Cardiac muscle cell (in vitro differentiated cells and primary cell): ENCODE data around the gene FRAS1. TPM values are rescaled to one million over a fixed set of nuclear protein-coding genes. Genes with fewer than 3 reads are reported as not detected.

Experiments
- DNase-seq, 2 donors: peaks; one replicate each; pipeline versions ENCODE4 v3.0.0 to v3.0.0-alpha.2; 2010 to 2017; ENCODE audit warnings: low read depth in 1 of 2, low spot score in 1 of 2
- H3K27ac ChIP-seq: fragments of 200-600 bp; sonication (generic); 2 replicates; pipeline ENCODE4 v1.5.1; 2016
- H3K27me3 ChIP-seq: fragments of 200-600 bp; sonication (generic); 2 replicates; pipeline ENCODE4 v1.6.0; 2016; ENCODE audit warnings: control low read depth
- H3K36me3 ChIP-seq: fragments of 200-600 bp; sonication (generic); 2 replicates; pipeline ENCODE4 v1.5.1; 2016; ENCODE audit warnings: control low read depth
- H3K4me1 ChIP-seq: fragments of 200-600 bp; sonication (generic); 2 replicates; pipeline ENCODE4 v1.8.1; 2017; ENCODE audit warnings: low read depth, mild to moderate bottlenecking, mixed run types
- H3K4me3 ChIP-seq: fragments of 200-600 bp; sonication (generic); 2 replicates; pipeline ENCODE4 v1.5.1; 2016; ENCODE audit warnings: mild to moderate bottlenecking
- H3K9me3 ChIP-seq: fragments of 200-600 bp; sonication (generic); 2 replicates; pipeline ENCODE4 v1.5.1; 2017; ENCODE audit warnings: low read depth, mild to moderate bottlenecking, control low read depth
- CTCF ChIP-seq: IDR thresholded peaks from 2 replicates; pipeline ENCODE4 v1.5.1; 2012; ENCODE audit warnings: low read depth, mild to moderate bottlenecking, low read length
- polyA plus RNA-seq: library from polyadenylated mRNA; unstranded; fragments of >200 nt; fragmentation: Nextera tagmentation; extraction: Ambion mirVana; gene quantifications from 2 replicates; pipeline ENCODE4 v1.2.1, GENCODE V29; 2016
- total RNA-seq: library from RNA; depleted of rRNA; stranded (reverse); fragments of >200 nt; gene quantifications from 2 replicates; pipeline ENCODE4 v1.2.3, GENCODE V29; 2016

FRAS1 gene
- total and polyA plus RNA-seq, 2 experiments from 2014 or later: 4.4 to 20.4 TPM

- no peaks in the 10 kb centered on the region for H3K9me3 ChIP-seq
- no peak for TF ChIP-seq CTCF
- peaks cover 15% of the 10 kb centered on the region for H3K4me1 ChIP-seq
- no peak for DNase-seq
- no peak overlapping the region for H3K4me3 ChIP-seq
- no peaks in the 10 kb centered on the region for H3K27me3 ChIP-seq
- H3K27ac ChIP-seq: no peak overlapping the region
- H3K36me3 ChIP-seq: no peaks in the 10 kb centered on the region
Measured at GRCh38 chr4:78069859-78070258, 12.7 kb downstream of the FRAS1 start.

DNA sequence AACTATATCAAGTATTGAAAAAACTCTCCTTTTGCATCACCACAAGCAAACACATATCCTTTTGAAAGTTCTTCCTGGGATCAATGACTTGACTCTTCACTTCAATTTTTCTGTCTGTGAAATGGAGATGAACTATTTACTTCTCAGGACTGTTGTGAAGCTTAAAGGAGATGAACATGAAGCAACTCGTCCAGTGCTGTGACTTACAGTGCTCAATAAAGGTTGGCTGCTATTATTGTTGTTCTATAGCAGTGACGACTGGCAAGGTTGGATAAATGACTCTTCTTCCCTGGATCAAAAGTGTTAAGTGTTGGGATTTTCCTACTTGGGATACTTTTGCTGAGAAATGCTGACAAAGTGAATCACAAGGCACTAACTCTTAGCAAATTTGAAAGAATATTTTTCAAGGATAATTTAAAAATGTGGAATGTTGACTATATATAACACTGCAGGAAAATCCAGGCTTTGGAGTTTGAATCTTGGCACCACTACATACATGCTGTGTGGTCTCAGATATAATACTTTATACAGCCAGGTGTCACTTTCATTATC is 13.7 kb downstream of the FRAS1 start:
- Histone ChIP-seq H3K4me3 (no peak overlapping the region), H3K9me3 (no peaks in the 10 kb centered on the region), H3K27me3 (no peaks in the 10 kb centered on the region), H3K4me1 (peaks cover 21% of the 10 kb centered on the region), H3K27ac (no peak overlapping the region), H3K36me3 (no peaks in the 10 kb centered on the region)
- DNase-seq: no peak
- no peak for TF ChIP-seq CTCF

GRCh38 chr4:78074759-78075158 is 17.6 kb downstream of the FRAS1 start:
- TF ChIP-seq CTCF: no peak
- H3K27ac ChIP-seq: peak overlapping the region; percentile 28

GRCh38 chr4:78075986-78076385 is 18.9 kb downstream of the FRAS1 start:
- peaks cover 21% of the 10 kb centered on the region for H3K4me1 ChIP-seq
- no peaks in the 10 kb centered on the region for H3K36me3 ChIP-seq
- DNase-seq: no peak
- no peak for TF ChIP-seq CTCF
- H3K27ac ChIP-seq: no peak overlapping the region
- H3K4me3 ChIP-seq: no peak overlapping the region
- H3K9me3 ChIP-seq: no peaks in the 10 kb centered on the region
- no peaks in the 10 kb centered on the region for H3K27me3 ChIP-seq

More at GRCh38 chr4:78074759-78075158, 17.6 kb downstream of the FRAS1 start:
- DNase-seq: peak; percentile 29 to 43
- H3K36me3 ChIP-seq: no peaks in the 10 kb centered on the region
- H3K9me3 ChIP-seq: no peaks in the 10 kb centered on the region
- H3K27me3 ChIP-seq: no peaks in the 10 kb centered on the region
- peaks cover 21% of the 10 kb centered on the region for H3K4me1 ChIP-seq
- no peak overlapping the region for H3K4me3 ChIP-seq

- H3K27ac ChIP-seq: no peak overlapping the region
- no peak for DNase-seq
- no peaks in the 10 kb centered on the region for H3K27me3 ChIP-seq
- no peak overlapping the region for H3K4me3 ChIP-seq
- H3K4me1 ChIP-seq: peaks cover 25% of the 10 kb centered on the region
- no peaks in the 10 kb centered on the region for H3K36me3 ChIP-seq
- no peak for TF ChIP-seq CTCF
- no peaks in the 10 kb centered on the region for H3K9me3 ChIP-seq
Measured at GRCh38 chr4:78078101-78078500, 21.0 kb downstream of the FRAS1 start.
